Measurements from ENCODE around the gene SLC9A6.

SLC9A6 gene

DNA sequence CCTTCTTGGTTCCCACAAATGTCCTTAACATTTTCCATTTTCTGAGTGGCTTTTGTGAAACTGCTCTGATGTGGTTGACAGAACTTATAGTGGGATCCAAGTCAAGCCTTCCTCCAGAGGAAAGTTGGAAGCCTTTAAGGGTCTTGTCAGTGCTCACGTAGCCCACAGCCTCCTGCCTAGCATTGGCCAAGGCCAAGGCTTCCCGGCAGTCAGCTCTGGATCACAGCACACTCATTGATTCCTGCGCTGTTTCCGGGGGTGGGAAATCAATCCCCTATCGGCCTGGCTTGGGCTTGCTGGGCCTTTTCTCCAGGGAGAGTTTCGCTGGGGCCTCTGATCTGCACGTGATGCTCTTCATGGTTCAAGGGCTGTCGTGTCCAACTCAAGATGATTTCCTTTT, 76.1 kb downstream of the SLC9A6 start:
- TF ChIP-seq, protein P1, sequence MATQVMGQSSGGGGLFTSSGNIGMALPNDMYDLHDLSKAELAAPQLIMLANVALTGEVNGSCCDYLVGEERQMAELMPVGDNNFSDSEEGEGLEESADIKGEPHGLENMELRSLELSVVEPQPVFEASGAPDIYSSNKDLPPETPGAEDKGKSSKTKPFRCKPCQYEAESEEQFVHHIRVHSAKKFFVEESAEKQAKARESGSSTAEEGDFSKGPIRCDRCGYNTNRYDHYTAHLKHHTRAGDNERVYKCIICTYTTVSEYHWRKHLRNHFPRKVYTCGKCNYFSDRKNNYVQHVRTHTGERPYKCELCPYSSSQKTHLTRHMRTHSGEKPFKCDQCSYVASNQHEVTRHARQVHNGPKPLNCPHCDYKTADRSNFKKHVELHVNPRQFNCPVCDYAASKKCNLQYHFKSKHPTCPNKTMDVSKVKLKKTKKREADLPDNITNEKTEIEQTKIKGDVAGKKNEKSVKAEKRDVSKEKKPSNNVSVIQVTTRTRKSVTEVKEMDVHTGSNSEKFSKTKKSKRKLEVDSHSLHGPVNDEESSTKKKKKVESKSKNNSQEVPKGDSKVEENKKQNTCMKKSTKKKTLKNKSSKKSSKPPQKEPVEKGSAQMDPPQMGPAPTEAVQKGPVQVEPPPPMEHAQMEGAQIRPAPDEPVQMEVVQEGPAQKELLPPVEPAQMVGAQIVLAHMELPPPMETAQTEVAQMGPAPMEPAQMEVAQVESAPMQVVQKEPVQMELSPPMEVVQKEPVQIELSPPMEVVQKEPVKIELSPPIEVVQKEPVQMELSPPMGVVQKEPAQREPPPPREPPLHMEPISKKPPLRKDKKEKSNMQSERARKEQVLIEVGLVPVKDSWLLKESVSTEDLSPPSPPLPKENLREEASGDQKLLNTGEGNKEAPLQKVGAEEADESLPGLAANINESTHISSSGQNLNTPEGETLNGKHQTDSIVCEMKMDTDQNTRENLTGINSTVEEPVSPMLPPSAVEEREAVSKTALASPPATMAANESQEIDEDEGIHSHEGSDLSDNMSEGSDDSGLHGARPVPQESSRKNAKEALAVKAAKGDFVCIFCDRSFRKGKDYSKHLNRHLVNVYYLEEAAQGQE (IDR thresholded peaks at IDR 0.05; ENCODE audit: insufficient read depth in 1 of 2, low read depth in 2 of 2, low read length in 2 of 2): no peak
- TF ChIP-seq TAF1 (IDR thresholded peaks at IDR 0.05; ENCODE audit: borderline replicate concordance, insufficient read depth, low read length): no peak
- no peak for TF ChIP-seq FOXP2 (optimal IDR thresholded peaks at IDR 0.05; ENCODE audit: borderline replicate concordance, extremely low read depth, extremely low read length, insufficient read depth)
- TF ChIP-seq SIN3A (IDR thresholded peaks at IDR 0.05; ENCODE audit: borderline replicate concordance, insufficient read depth, low read length): no peak

GRCh38 chrX:136061696-136062095, 76.5 kb downstream of the SLC9A6 start:
- TF ChIP-seq SIN3A (IDR thresholded peaks at IDR 0.05; ENCODE audit: borderline replicate concordance, insufficient read depth, low read length): no peak
- TF ChIP-seq POLR2AphosphoS5 (IDR thresholded peaks at IDR 0.05; ENCODE audit: low read depth, low read length): no peak
- TF ChIP-seq, protein P1 (IDR thresholded peaks at IDR 0.05; ENCODE audit: insufficient read depth in 1 of 2, low read depth in 2 of 2, low read length in 2 of 2): no peak
- no peak for TF ChIP-seq TAF1 (IDR thresholded peaks at IDR 0.05; ENCODE audit: borderline replicate concordance, insufficient read depth, low read length)

DNA sequence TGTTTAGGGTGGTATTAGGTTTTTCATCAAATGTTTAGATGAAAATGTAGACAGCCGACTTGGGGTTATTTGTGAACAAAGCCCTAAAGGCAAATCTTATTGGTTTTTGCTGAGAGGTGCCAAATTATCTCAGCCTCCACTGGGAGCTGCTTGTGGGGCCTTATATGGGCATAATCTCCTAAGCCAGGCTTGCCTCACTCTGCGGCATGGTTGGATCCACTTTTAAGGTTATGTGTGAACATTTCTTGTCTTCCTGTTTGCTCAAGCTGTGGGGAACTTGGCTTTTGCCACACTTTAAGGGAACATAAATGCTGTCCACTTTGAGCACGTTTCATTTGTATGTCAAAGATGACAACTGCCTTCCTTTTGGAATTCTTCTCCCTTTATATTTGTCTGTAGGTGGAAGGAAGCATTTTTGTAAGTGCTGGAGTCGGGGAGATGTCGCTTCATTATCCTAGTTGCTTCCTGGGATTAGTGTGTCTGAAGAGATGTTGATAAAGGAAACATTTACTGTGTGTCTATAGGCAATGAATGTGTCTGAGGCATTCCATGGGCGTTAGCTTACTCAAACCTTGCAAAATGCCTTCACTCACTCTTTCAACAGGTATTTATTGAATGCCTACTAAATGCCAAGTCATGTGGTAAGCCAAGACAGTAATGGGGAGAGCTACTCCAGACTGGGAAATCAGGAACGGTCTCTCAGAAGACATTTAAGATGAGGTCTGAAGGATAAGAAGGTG, 78.3 kb downstream of the SLC9A6 start:
- TF ChIP-seq TAF1 (IDR thresholded peaks at IDR 0.05; ENCODE audit: borderline replicate concordance, insufficient read depth, low read length): no peak
- TF ChIP-seq SIN3A (IDR thresholded peaks at IDR 0.05; ENCODE audit: borderline replicate concordance, insufficient read depth, low read length): no peak
- no peak for TF ChIP-seq POLR2AphosphoS5 (IDR thresholded peaks at IDR 0.05; ENCODE audit: low read depth, low read length)
- no peak for TF ChIP-seq FOXP2 (optimal IDR thresholded peaks at IDR 0.05; ENCODE audit: borderline replicate concordance, extremely low read depth, extremely low read length, insufficient read depth)

DNA sequence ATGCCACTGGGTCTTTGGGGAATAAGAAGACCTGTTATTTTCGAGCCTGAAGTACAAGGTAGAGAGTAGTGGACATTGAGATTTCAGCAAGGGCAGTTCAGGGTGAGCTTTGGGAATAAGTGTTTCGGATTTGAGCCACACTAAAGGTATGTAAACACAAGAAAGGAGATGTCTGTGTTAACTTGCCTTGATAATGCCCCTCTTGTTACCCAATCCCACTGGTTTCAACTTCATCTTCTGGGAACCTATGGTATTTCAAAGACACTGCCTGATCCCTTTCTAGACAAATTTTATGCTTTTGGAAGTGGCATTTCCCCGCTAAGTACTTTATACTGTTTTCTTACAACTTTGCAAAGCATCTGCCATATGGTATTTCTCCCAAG, 79.4 kb downstream of the SLC9A6 start:
- TF ChIP-seq, protein P1 (IDR thresholded peaks at IDR 0.05; ENCODE audit: insufficient read depth in 1 of 2, low read depth in 2 of 2, low read length in 2 of 2): no peak
- TF ChIP-seq TAF1 (IDR thresholded peaks at IDR 0.05; ENCODE audit: borderline replicate concordance, insufficient read depth, low read length): no peak
- no peak for TF ChIP-seq SIN3A (IDR thresholded peaks at IDR 0.05; ENCODE audit: borderline replicate concordance, insufficient read depth, low read length)
- TF ChIP-seq POLR2AphosphoS5 (IDR thresholded peaks at IDR 0.05; ENCODE audit: low read depth, low read length): no peak
- TF ChIP-seq FOXP2 (optimal IDR thresholded peaks at IDR 0.05; ENCODE audit: borderline replicate concordance, extremely low read depth, extremely low read length, insufficient read depth): no peak

- TF ChIP-seq, protein P1 (IDR thresholded peaks at IDR 0.05; ENCODE audit: insufficient read depth in 1 of 2, low read depth in 2 of 2, low read length in 2 of 2): 0 out of 4 replicates have a peak, but pooled peaks of 1 of the 2 experiments have one; percentile 9
- TF ChIP-seq POLR2AphosphoS5 (IDR thresholded peaks at IDR 0.05; ENCODE audit: low read depth, low read length): no peak
- no peak for TF ChIP-seq FOXP2 (optimal IDR thresholded peaks at IDR 0.05; ENCODE audit: borderline replicate concordance, extremely low read depth, extremely low read length, insufficient read depth)
- peak; percentile 28; the same call in 1 of the 2 replicates for TF ChIP-seq TAF1 (IDR thresholded peaks at IDR 0.05; ENCODE audit: borderline replicate concordance, insufficient read depth, low read length)
- TF ChIP-seq SIN3A (IDR thresholded peaks at IDR 0.05; ENCODE audit: borderline replicate concordance, insufficient read depth, low read length): no peak
Measured at GRCh38 chrX:136065044-136065671, 79.9 kb downstream of the SLC9A6 start.

Measured in PFSK-1 (cell line).